ENCODE measurements around the gene NACC2.

Gene NACC2

GRCh38 chr9:136047775-136048559 lies 47.1 kb downstream of the NACC2 start:
- H3K4me3 ChIP-seq (replicated peaks; ENCODE audit: low read depth, low read length) = no peak overlapping the region
- TF ChIP-seq CTCF (IDR thresholded peaks at IDR 0.05; ENCODE audit: low read depth, low read length, missing control alignments) = no peak
- no peak for DNase-seq (ENCODE audit: extremely low read depth, low read depth)

- no peak for TF ChIP-seq CTCF (IDR thresholded peaks at IDR 0.05; ENCODE audit: low read depth, low read length, missing control alignments)
- DNase-seq (ENCODE audit: extremely low read depth, low read depth) = no peak
Observed at GRCh38 chr9:136047076-136047774, 47.9 kb downstream of the NACC2 start.

GRCh38 chr9:136046554-136046920 lies 48.6 kb downstream of the NACC2 start:
- H3K4me3 ChIP-seq (replicated peaks; ENCODE audit: low read depth, low read length) = no peak overlapping the region
- no peak for DNase-seq (ENCODE audit: extremely low read depth, low read depth)
- TF ChIP-seq CTCF (IDR thresholded peaks at IDR 0.05; ENCODE audit: low read depth, low read length, missing control alignments) = no peak

More at GRCh38 chr9:136047076-136047774, 47.9 kb downstream of the NACC2 start:
- H3K4me3 ChIP-seq (replicated peaks; ENCODE audit: low read depth, low read length) = no peak overlapping the region

GRCh38 chr9:136045595-136046553 lies 49.2 kb downstream of the NACC2 start:
- no peak for DNase-seq (ENCODE audit: extremely low read depth, low read depth)
- no peak overlapping the region for H3K4me3 ChIP-seq (replicated peaks; ENCODE audit: low read depth, low read length)
- no peak for TF ChIP-seq CTCF (IDR thresholded peaks at IDR 0.05; ENCODE audit: low read depth, low read length, missing control alignments)

GRCh38 chr9:136044971-136045594 lies 50.0 kb downstream of the NACC2 start:
- no peak for DNase-seq (ENCODE audit: extremely low read depth, low read depth)
- H3K4me3 ChIP-seq (replicated peaks; ENCODE audit: low read depth, low read length) = no peak overlapping the region
- TF ChIP-seq CTCF (IDR thresholded peaks at IDR 0.05; ENCODE audit: low read depth, low read length, missing control alignments) = no peak
